H1 (cell line): ENCODE results near the gene KMT5B. TPM values are rescaled to one million over a fixed set of nuclear protein-coding genes. Genes with fewer than 3 reads are reported as not detected.

ENCODE experiments used
- ATF2 ChIP-seq: IDR thresholded peaks from 2 replicates; pipeline ENCODE4 v1.6.1; 2012; ENCODE audit warnings: low read length, inconsistent platforms
- BRCA1 ChIP-seq: IDR thresholded peaks from 2 replicates; pipeline ENCODE4 v1.6.1; 2012; ENCODE audit warnings: low read depth, low read length, improper control_type of control experiment
- CTCF ChIP-seq, 3 experiments: IDR thresholded peaks; 1 replicate in 2 of 3; 2 replicates in 1 of 3; pipeline versions ENCODE4 v1.5.1 to v1.6.1; 2011; ENCODE audit warnings: low read length in 3 of 3, mild to moderate bottlenecking in 3 of 3, inconsistent platforms in 2 of 3, low read depth in 1 of 3, moderate library complexity in 1 of 3; ENCODE audit not compliant: insufficient read depth in 1 of 3; ENCODE audit errors: control extremely low read depth in 1 of 3
- EP300 ChIP-seq, 2 experiments: IDR thresholded peaks; 1 replicate in 1 of 2; 2 replicates in 1 of 2; pipeline ENCODE4 v1.6.1; 2011 to 2012; ENCODE audit warnings: low read depth in 2 of 2, low read length in 2 of 2, mild to moderate bottlenecking in 2 of 2, borderline replicate concordance in 1 of 2, inconsistent platforms in 1 of 2, moderate library complexity in 1 of 2
- EZH2 ChIP-seq: fragments of 200-600 bp; sonication (generic); IDR thresholded peaks from 2 replicates; pipeline ENCODE4 v1.7.1; 2012; ENCODE audit warnings: low read depth, mild to moderate bottlenecking, moderate library complexity, low read length, inconsistent platforms; ENCODE audit not compliant: severe bottlenecking
- GTF2F1 ChIP-seq: IDR thresholded peaks from 2 replicates; pipeline ENCODE4 v1.6.1; 2012; ENCODE audit warnings: low read depth, low read length, improper control_type of control experiment, borderline replicate concordance
- HDAC2 ChIP-seq, 2 experiments: fragments of 300-600 bp in 1 of 2; sonication (generic) in 1 of 2; IDR thresholded peaks; 2 replicates each; pipeline ENCODE4 v1.6.1; 2011 to 2012; ENCODE audit warnings: low read depth in 2 of 2, low read length in 2 of 2, mild to moderate bottlenecking in 2 of 2, moderate library complexity in 2 of 2, borderline replicate concordance in 1 of 2, inconsistent platforms in 1 of 2
- RBBP5 ChIP-seq: IDR thresholded peaks from 2 replicates; pipeline ENCODE4 v1.7.1; 2012; ENCODE audit warnings: low read depth, mild to moderate bottlenecking, inconsistent platforms, low read length, moderate library complexity, borderline replicate concordance
- SRF ChIP-seq: IDR thresholded peaks from 2 replicates; pipeline ENCODE4 v1.6.1; 2011; ENCODE audit warnings: mild to moderate bottlenecking, low read depth, low read length, moderate library complexity
- SUZ12 ChIP-seq: fragments of 200-600 bp; sonication (generic); IDR thresholded peaks from 2 replicates; pipeline ENCODE4 v1.6.1; 2012; ENCODE audit warnings: mild to moderate bottlenecking, inconsistent platforms, low read length, moderate library complexity, mixed read lengths
- TAF1 ChIP-seq: IDR thresholded peaks from 2 replicates; pipeline ENCODE4 v1.6.1; 2011; ENCODE audit warnings: mild to moderate bottlenecking, low read depth, low read length
- polyA plus RNA-seq, 7 experiments: library from polyadenylated mRNA; depleted of rRNA in 3 of 7; stranded (reverse) in 5 of 7; unstranded in 2 of 7; fragments of >200 nt in 5 of 7; fragments of 200-250 nt in 2 of 7; gene quantifications; 1 replicate in 5 of 7; 2 replicates in 1 of 7; 4 replicates in 1 of 7; pipeline versions ENCODE4 v1.2.1 to v1.2.3, GENCODE V29; 2011 to 2013; ENCODE audit warnings: missing spikeins in 2 of 7, mixed read lengths in 2 of 7
- total RNA-seq: library from RNA; stranded (reverse); fragmentation: NEBNext Ultra II Directional; extraction: Animal tissue kit (Norgen Biotek cat#: 25700); gene quantifications from 2 replicates; pipeline ENCODE4 v1.2.1, GENCODE V29; 2021

The KMT5B gene
- total and polyA plus RNA-seq, 2 of the 8 experiments (the other 6 are each of a cell fraction or from before 2014, with no cell fraction given) = 11.0 to 40.8 TPM

- no peak for TF ChIP-seq ATF2
- TF ChIP-seq SUZ12 = no peak
- no peak for TF ChIP-seq SRF
- TF ChIP-seq EP300 (IDR thresholded peaks at IDR 0.05; ENCODE audit: borderline replicate concordance in 1 of 2, low read depth in 2 of 2, low read length in 2 of 2) = peak in 1 of 2 experiments; percentile 18; a peak in 1 of 3 replicates
- TF ChIP-seq TAF1 = peak; percentile 96
- no peak for TF ChIP-seq BRCA1
- TF ChIP-seq RBBP5 = 0 out of 2 replicates have a peak, but pooled peaks have one; percentile 75
- TF ChIP-seq CTCF (IDR thresholded peaks at IDR 0.05; ENCODE audit: control extremely low read depth in 1 of 3, insufficient read depth in 1 of 3, low read depth in 1 of 3, low read length in 3 of 3) = no peak
- TF ChIP-seq EZH2 = no peak
- TF ChIP-seq HDAC2 (IDR thresholded peaks at IDR 0.05; ENCODE audit: borderline replicate concordance in 1 of 2, low read depth in 2 of 2, low read length in 2 of 2) = peak in 1 of 2 experiments; percentile 39; a peak in 1 of 4 replicates
- no peak for TF ChIP-seq GTF2F1
Measured at GRCh38 chr11:68213555-68214172, 568 bp upstream of the KMT5B start (continued).
